H9 (cell line): Measurements from ENCODE around the gene KIAA1614. TPM values are rescaled to one million over a fixed set of nuclear protein-coding genes. Genes with fewer than 3 reads are reported as not detected.
A peak's percentile ranks its signal among the peaks of the same experiment; 100 is the strongest.

Experiments used
- DNase-seq: peaks from one replicate; pipeline ENCODE4 v3.0.0-alpha.2; 2017
- H2AFZ ChIP-seq: one replicate; pipeline ENCODE4 v1.6.1; 2013; ENCODE audit warnings: mild to moderate bottlenecking, low read length, control low read depth, moderate library complexity
- H2AK5ac ChIP-seq: 2 replicates; pipeline ENCODE4 v1.6.1; 2013; ENCODE audit warnings: low read length, control low read depth, mixed read lengths; ENCODE audit not compliant: insufficient read length
- H2BK120ac ChIP-seq: one replicate; pipeline ENCODE4 v1.6.1; 2013; ENCODE audit warnings: low read depth, mild to moderate bottlenecking, low read length, control low read depth, inconsistent platforms; ENCODE audit not compliant: poor library complexity, severe bottlenecking
- H2BK12ac ChIP-seq: 2 replicates; pipeline ENCODE4 v1.6.1; 2013; ENCODE audit warnings: low read length, control low read depth, mixed read lengths, low read depth; ENCODE audit not compliant: insufficient read length
- H2BK15ac ChIP-seq: 2 replicates; pipeline ENCODE4 v1.6.1; 2013; ENCODE audit warnings: low read depth, low read length, control low read depth
- H2BK20ac ChIP-seq: one replicate; pipeline ENCODE4 v1.6.1; 2013; ENCODE audit warnings: low read depth, mild to moderate bottlenecking, low read length, control low read depth, inconsistent platforms; ENCODE audit not compliant: poor library complexity, severe bottlenecking
- H2BK5ac ChIP-seq: 2 replicates; pipeline ENCODE4 v1.6.1; 2013; ENCODE audit warnings: low read length, control low read depth, mixed read lengths; ENCODE audit not compliant: insufficient read length
- H3K14ac ChIP-seq: 2 replicates; pipeline ENCODE4 v1.6.1; 2013; ENCODE audit warnings: low read length, control low read depth; ENCODE audit not compliant: insufficient read depth
- H3K18ac ChIP-seq: 2 replicates; pipeline ENCODE4 v1.6.1; 2013; ENCODE audit warnings: low read depth, mild to moderate bottlenecking, mixed read lengths, low read length, control low read depth; ENCODE audit not compliant: insufficient read length
- H3K23ac ChIP-seq: 2 replicates; pipeline ENCODE4 v1.6.1; 2013; ENCODE audit warnings: low read length, control low read depth, mixed read lengths, low read depth; ENCODE audit not compliant: insufficient read length
- H3K23me2 ChIP-seq: 2 replicates; pipeline ENCODE4 v1.6.1; 2013; ENCODE audit warnings: low read depth, mild to moderate bottlenecking, mixed read lengths, low read length, control low read depth; ENCODE audit not compliant: insufficient read length, poor library complexity, severe bottlenecking
- H3K27ac ChIP-seq: 2 replicates; pipeline ENCODE4 v1.5.1; 2013; ENCODE audit warnings: low read length, control low read depth, mixed read lengths, low read depth; ENCODE audit not compliant: insufficient read length
- H3K27me3 ChIP-seq: 2 replicates; pipeline ENCODE4 v1.6.1; 2013; ENCODE audit warnings: low read length, control low read depth, inconsistent platforms; ENCODE audit not compliant: insufficient read depth
- H3K4ac ChIP-seq: 2 replicates; pipeline ENCODE4 v1.6.1; 2013; ENCODE audit warnings: low read depth, mild to moderate bottlenecking, control low read depth, inconsistent platforms, low read length, moderate library complexity
- H3K4me1 ChIP-seq: 2 replicates; pipeline ENCODE4 v1.6.1; 2013; ENCODE audit warnings: low read length, control low read depth, inconsistent platforms; ENCODE audit not compliant: insufficient read depth
- H3K4me2 ChIP-seq: 2 replicates; pipeline ENCODE4 v1.6.1; 2013; ENCODE audit warnings: low read length, control low read depth, mixed read lengths; ENCODE audit not compliant: insufficient read length, insufficient read depth
- H3K56ac ChIP-seq: 2 replicates; pipeline ENCODE4 v1.6.1; 2013; ENCODE audit warnings: low read depth, mild to moderate bottlenecking, mixed read lengths, low read length, control low read depth; ENCODE audit not compliant: insufficient read length
- H3K79me1 ChIP-seq: 2 replicates; pipeline ENCODE4 v1.6.1; 2013; ENCODE audit warnings: low read depth, mild to moderate bottlenecking, moderate library complexity, low read length, control low read depth, inconsistent platforms; ENCODE audit not compliant: insufficient read depth, poor library complexity, severe bottlenecking
- H3K79me2 ChIP-seq: 2 replicates; pipeline ENCODE4 v1.6.1; 2013; ENCODE audit warnings: low read length, control low read depth, inconsistent platforms; ENCODE audit not compliant: insufficient read depth
- H3K9ac ChIP-seq: 2 replicates; pipeline ENCODE4 v1.6.1; 2013; ENCODE audit warnings: low read length, control low read depth, mixed read lengths; ENCODE audit not compliant: insufficient read length; ENCODE audit errors: extremely low read depth
- H3K9me3 ChIP-seq: one replicate; pipeline ENCODE4 v1.6.1; 2013; ENCODE audit warnings: low read depth, low read length, inconsistent platforms; ENCODE audit not compliant: control insufficient read depth
- H3T11ph ChIP-seq: one replicate; pipeline ENCODE4 v1.6.1; 2013; ENCODE audit warnings: mild to moderate bottlenecking, low read length, control low read depth, inconsistent platforms
- H4K20me1 ChIP-seq: one replicate; pipeline ENCODE4 v1.6.1; 2013; ENCODE audit not compliant: control insufficient read depth, insufficient read length, insufficient read depth
- H4K5ac ChIP-seq: 2 replicates; pipeline ENCODE4 v1.6.1; 2013; ENCODE audit warnings: low read depth, mild to moderate bottlenecking, mixed read lengths, low read length, control low read depth; ENCODE audit not compliant: insufficient read length
- H4K8ac ChIP-seq: replicated peaks from 2 replicates; pipeline ENCODE4 v1.6.1; 2013; ENCODE audit warnings: low read length, control low read depth, mixed read lengths, low read depth; ENCODE audit not compliant: insufficient read length
- H4K91ac ChIP-seq: 2 replicates; pipeline ENCODE4 v1.6.1; 2013; ENCODE audit warnings: low read depth, mild to moderate bottlenecking, moderate library complexity, mixed read lengths, low read length, control low read depth; ENCODE audit not compliant: insufficient read length
- H3K27ac Mint-ChIP-seq, 3 experiments: 2 replicates in 2 of 3; 3 replicates in 1 of 3; pipeline ENCODE4 v1.8.0; 2020 to 2021; ENCODE audit warnings: mixed read lengths in 3 of 3, mild to moderate bottlenecking in 1 of 3, moderate library complexity in 1 of 3
- H3K27me3 Mint-ChIP-seq: 2 replicates; pipeline ENCODE4 v1.8.0; 2021; ENCODE audit warnings: low read depth, mild to moderate bottlenecking, moderate library complexity, mixed read lengths
- H3K36me3 Mint-ChIP-seq, 3 experiments: 2 replicates in 2 of 3; 3 replicates in 1 of 3; pipeline ENCODE4 v1.8.0; 2020 to 2021; ENCODE audit warnings: low read depth in 3 of 3, mixed read lengths in 3 of 3; ENCODE audit not compliant: insufficient read depth in 1 of 3
- H3K4me1 Mint-ChIP-seq, 2 experiments: 2 replicates each; pipeline ENCODE4 v1.8.0; 2020; ENCODE audit warnings: mixed read lengths in 2 of 2
- H3K4me3 Mint-ChIP-seq, 2 experiments: 2 replicates in 1 of 2; 3 replicates in 1 of 2; pipeline ENCODE4 v1.8.0; 2020 to 2021; ENCODE audit warnings: mild to moderate bottlenecking in 2 of 2, mixed read lengths in 2 of 2, moderate library complexity in 1 of 2
- H3K9me3 Mint-ChIP-seq, 2 experiments: 2 replicates in 1 of 2; 3 replicates in 1 of 2; pipeline ENCODE4 v1.8.0; 2020; ENCODE audit warnings: mild to moderate bottlenecking in 2 of 2, mixed read lengths in 2 of 2, moderate library complexity in 1 of 2
- WGBS: extraction: QIAGEN DNeasy Blood & Tissue Kit; methylation state at CpG from one replicate; pipeline ENCODE4 v1.1.7; 2013; ENCODE audit warnings: missing lambda C conversion rate, low lambda C conversion rate, mixed read lengths; ENCODE audit not compliant: insufficient read length; ENCODE audit errors: extremely low coverage; 5-methylcytosine and 5-hydroxymethylcytosine counted together
- long read RNA-seq: library from polyadenylated mRNA; unstranded; transcript quantifications from one replicate; pipeline ENCODE4 v2.0.0, GENCODE V29; 2020
- total RNA-seq: library from RNA; stranded (reverse); gene quantifications from 2 replicates; pipeline ENCODE4 v1.2.1, GENCODE V29; 2021
- TF ChIP-seq, protein P1 (sequence below): fragments of 200-600 bp; sonication (generic); conservative IDR thresholded peaks from 3 replicates; pipeline ENCODE4 v1.8.0; 2021; ENCODE audit warnings: antibody characterized with exemption, mild to moderate bottlenecking

KIAA1614 gene, protein sequence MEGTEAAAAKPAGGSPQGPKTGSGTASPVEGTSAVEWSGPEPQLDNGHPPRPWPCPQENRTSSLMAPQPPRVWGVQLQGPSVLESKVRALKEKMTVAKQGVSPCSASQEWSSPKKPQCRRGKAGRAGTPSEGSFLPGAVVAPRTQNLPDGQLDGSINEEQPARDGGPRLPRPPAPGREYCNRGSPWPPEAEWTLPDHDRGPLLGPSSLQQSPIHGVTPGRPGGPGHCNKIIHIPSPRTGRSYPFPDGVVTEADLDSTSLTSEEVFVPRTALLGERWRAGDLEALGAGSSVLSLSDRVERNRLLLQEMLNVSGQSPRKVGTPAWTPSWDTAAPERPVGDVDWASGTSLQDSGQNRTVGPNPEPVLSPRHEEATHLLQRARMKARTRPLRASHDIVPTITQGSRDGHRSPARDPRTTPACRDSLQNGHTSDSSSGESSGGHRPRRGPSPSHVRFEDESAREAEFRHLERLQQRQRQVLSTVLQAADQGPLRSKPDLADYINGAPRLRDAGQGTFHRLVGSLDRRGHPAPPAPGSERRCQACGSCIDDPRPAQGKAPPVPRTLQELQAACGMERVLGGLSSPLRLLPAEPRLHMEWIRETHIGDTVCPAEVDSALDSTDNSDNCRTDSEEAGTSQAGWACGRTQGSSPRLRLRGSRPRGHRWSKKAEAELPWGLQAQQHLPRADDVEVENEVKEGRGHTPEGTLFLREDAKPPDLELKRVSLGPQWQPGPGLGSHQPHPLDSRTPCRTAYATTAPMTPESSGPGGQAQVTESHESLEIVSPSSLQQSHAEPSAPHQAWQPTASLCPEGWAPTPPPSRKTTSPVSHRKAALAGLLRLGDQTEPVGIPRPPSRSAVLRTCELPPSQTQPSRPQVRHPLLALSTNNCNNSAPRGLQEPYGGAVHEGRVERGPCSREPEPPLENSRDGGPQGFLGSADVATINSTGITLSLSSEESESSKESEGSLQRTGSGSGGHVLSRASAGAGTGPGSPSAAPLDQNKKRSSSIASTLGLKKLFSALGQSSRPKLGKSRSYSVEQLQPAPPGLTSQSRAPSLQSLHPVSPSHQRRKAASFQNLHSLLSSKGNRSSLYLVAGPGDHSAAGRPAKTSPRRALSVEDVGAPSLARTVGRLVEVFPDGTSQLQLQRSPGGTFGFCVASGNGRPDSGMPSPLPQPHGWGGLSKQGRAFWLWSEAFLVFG
- 0.88 and 1.3 TPM in 2 replicates for total RNA-seq
- long read RNA-seq, result 0 reads

DNA sequence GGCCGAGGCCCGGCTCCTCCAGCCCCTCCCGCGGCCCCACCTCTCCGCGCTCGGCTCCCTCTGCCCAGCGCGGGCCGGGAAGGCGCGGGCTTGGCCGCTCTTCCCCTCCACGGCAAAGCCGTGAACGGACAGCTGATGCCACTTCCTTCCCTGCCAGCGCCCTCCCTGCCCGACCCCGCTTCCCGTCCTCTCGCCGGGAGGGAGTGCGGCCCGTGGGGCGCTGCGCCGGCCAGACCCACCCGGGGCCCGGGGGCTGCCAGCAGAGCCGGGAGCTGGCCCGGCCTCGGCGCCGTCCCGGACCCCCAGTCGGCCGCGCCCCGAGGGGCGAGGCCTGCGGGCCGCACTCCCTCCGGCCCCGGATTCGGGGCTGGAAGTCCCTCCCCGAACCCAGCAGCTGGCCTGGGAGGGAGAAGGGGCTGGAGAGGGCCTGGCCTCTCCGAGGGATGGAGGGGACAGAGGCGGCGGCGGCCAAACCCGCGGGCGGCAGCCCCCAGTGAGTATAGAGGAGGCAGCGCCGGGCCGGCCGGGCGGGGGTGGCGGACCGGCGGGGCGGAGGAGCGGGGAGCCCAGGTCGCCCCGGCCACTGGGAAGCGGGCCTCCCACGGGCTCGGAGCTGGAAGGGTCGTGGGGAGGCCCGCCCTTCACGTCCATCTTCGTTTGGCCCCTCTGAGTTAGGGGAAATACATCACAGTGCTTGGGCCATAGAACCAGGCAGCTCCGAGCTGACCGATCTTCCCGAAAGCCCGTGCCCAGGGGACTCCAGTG lies at the start of gene KIAA1614:
KIAA1614 (plus strand) TSS at position 97 of the 765 bp plus-strand sequence; CDS start at position 444, 347 bp downstream.
- Histone ChIP-seq H2BK15ac (no peak within 1 kb of the TSS), H3K27me3 (no peaks in the 10 kb centered on the region), H2BK120ac (no peak within 1 kb of the TSS), H3K9ac (peak within 1 kb of the TSS; percentile 33), H3K4ac (no peak within 1 kb of the TSS), H3K56ac (no peak within 1 kb of the TSS), H3K18ac (peak within 1 kb of the TSS; percentile 8), H3K4me2 (peak within 1 kb of the TSS; percentile 51), H2BK5ac (no peak within 1 kb of the TSS), H3K4me1 (no peaks in the 10 kb centered on the region; the same call in 1 of the 2 replicates), H3K79me1 (no peaks in the 10 kb centered on the region), H3T11ph (no peak within 1 kb of the TSS), H3K14ac (peak within 1 kb of the TSS; percentile 89), H2AFZ (no peak within 1 kb of the TSS), H2BK12ac (no peak within 1 kb of the TSS), H4K20me1 (no peaks in the 10 kb centered on the region), H3K9me3 (no peaks in the 10 kb centered on the region), H3K79me2 (no peaks in the 10 kb centered on the region), H4K5ac (no peak within 1 kb of the TSS), H4K91ac (no peak within 1 kb of the TSS), H3K23me2 (peaks cover 7% of the 10 kb centered on the region), H3K27ac (no peak within 1 kb of the TSS), H2AK5ac (no peak within 1 kb of the TSS), H3K23ac (no peak within 1 kb of the TSS), H2BK20ac (no peak within 1 kb of the TSS), H4K8ac (no peak within 1 kb of the TSS)
- Mint-ChIP-seq H3K9me3 (no peaks in the 10 kb centered on the region), H3K4me1 (peaks cover 16 to 36% of the 10 kb centered on the region in 2 experiments), H3K27ac (peak within 1 kb of the TSS in 2 of 3 experiments; percentile 15 to 31; a peak in 1 of 7 replicates), H3K36me3 (peaks cover 0 to 3% (median 0%) of the 10 kb centered on the region in 3 experiments; a peak in 1 of 7 replicates), H3K4me3 (peak within 1 kb of the TSS; percentile 71 to 89), H3K27me3 (peaks cover 34% of the 10 kb centered on the region)
- no CpG with 5 or more reads among the region's 76 CpGs for WGBS
- TF ChIP-seq, protein P1, sequence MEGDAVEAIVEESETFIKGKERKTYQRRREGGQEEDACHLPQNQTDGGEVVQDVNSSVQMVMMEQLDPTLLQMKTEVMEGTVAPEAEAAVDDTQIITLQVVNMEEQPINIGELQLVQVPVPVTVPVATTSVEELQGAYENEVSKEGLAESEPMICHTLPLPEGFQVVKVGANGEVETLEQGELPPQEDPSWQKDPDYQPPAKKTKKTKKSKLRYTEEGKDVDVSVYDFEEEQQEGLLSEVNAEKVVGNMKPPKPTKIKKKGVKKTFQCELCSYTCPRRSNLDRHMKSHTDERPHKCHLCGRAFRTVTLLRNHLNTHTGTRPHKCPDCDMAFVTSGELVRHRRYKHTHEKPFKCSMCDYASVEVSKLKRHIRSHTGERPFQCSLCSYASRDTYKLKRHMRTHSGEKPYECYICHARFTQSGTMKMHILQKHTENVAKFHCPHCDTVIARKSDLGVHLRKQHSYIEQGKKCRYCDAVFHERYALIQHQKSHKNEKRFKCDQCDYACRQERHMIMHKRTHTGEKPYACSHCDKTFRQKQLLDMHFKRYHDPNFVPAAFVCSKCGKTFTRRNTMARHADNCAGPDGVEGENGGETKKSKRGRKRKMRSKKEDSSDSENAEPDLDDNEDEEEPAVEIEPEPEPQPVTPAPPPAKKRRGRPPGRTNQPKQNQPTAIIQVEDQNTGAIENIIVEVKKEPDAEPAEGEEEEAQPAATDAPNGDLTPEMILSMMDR, result no peak
- DNase-seq, result peak; percentile 46
